ENCODE data around the gene TFCP2L1. TPM values are rescaled to one million over a fixed set of nuclear protein-coding genes. Genes with fewer than 3 reads are reported as not detected.
"Not testable (repeated sequence)": the region's sequence is repeated elsewhere in the genome, so short reads cannot be mapped to it uniquely, and the experiment has no call there.

The TFCP2L1 gene
- total RNA-seq, 1 donor from 2014 or later = 0.54 TPM

GRCh38 chr2:121329786-121330185, 44.8 kb upstream of the TFCP2L1 start:
- no peak for DNase-seq (ENCODE audit: low spot score in 2 of 2, unreplicated experiment in 2 of 2)

GRCh38 chr2:121326628-121327027, 41.6 kb upstream of the TFCP2L1 start:
- Mint-ChIP-seq H3K4me3 (no peak overlapping the region), H3K9me3 (peaks cover 4% of the 10 kb centered on the region), H3K27me3 (ENCODE audit: low read depth) (peaks cover 11% of the 10 kb centered on the region), H3K4me1 (no peaks in the 10 kb centered on the region), H3K36me3 (no peaks in the 10 kb centered on the region), H3K27ac (no peak overlapping the region)
- no peak for DNase-seq (ENCODE audit: low spot score in 2 of 2, unreplicated experiment in 2 of 2)
- no peak for TF ChIP-seq CTCF (IDR thresholded peaks at IDR 0.05; ENCODE audit: unreplicated experiment)

More at GRCh38 chr2:121329786-121330185, 44.8 kb upstream of the TFCP2L1 start:
- peaks cover 8% of the 10 kb centered on the region for H3K27me3 Mint-ChIP-seq (ENCODE audit: low read depth)
- peaks cover 4% of the 10 kb centered on the region for H3K9me3 Mint-ChIP-seq
- no peak for TF ChIP-seq CTCF (IDR thresholded peaks at IDR 0.05; ENCODE audit: unreplicated experiment)
- no peak overlapping the region for H3K27ac Mint-ChIP-seq
- H3K4me1 Mint-ChIP-seq = no peaks in the 10 kb centered on the region
- no peak overlapping the region for H3K4me3 Mint-ChIP-seq
- H3K36me3 Mint-ChIP-seq = no peaks in the 10 kb centered on the region

GRCh38 chr2:121324601-121325000, 39.6 kb upstream of the TFCP2L1 start:
- Mint-ChIP-seq H3K36me3 (no peaks in the 10 kb centered on the region), H3K9me3 (peaks cover 4% of the 10 kb centered on the region), H3K4me3 (no peak overlapping the region), H3K27me3 (ENCODE audit: low read depth) (peaks cover 9% of the 10 kb centered on the region), H3K27ac (no peak overlapping the region), H3K4me1 (no peaks in the 10 kb centered on the region)
- TF ChIP-seq CTCF (IDR thresholded peaks at IDR 0.05; ENCODE audit: unreplicated experiment) = no peak
- no peak for DNase-seq (ENCODE audit: low spot score in 2 of 2, unreplicated experiment in 2 of 2)

- Mint-ChIP-seq H3K27ac (no peak overlapping the region), H3K27me3 (ENCODE audit: low read depth) (peaks cover 6% of the 10 kb centered on the region), H3K9me3 (peaks cover 4% of the 10 kb centered on the region), H3K36me3 (no peaks in the 10 kb centered on the region), H3K4me1 (no peaks in the 10 kb centered on the region), H3K4me3 (no peak overlapping the region)
- DNase-seq (ENCODE audit: low spot score in 2 of 2, unreplicated experiment in 2 of 2) = no peak
- TF ChIP-seq CTCF (IDR thresholded peaks at IDR 0.05; ENCODE audit: unreplicated experiment) = no peak
These were observed 36.5 kb upstream of the TFCP2L1 start for GRCh38 chr2:121321476-121321875.

- Mint-ChIP-seq H3K4me1 (no peaks in the 10 kb centered on the region), H3K9me3 (no peaks in the 10 kb centered on the region), H3K4me3 (no peak overlapping the region), H3K36me3 (no peaks in the 10 kb centered on the region), H3K27me3 (ENCODE audit: low read depth) (peaks cover 4% of the 10 kb centered on the region), H3K27ac (no peak overlapping the region)
- no peak for TF ChIP-seq CTCF (IDR thresholded peaks at IDR 0.05; ENCODE audit: unreplicated experiment)
- no peak for DNase-seq (ENCODE audit: low spot score in 2 of 2, unreplicated experiment in 2 of 2)
These were observed 34.9 kb upstream of the TFCP2L1 start for GRCh38 chr2:121319941-121320340.

- H3K36me3 Mint-ChIP-seq = no peaks in the 10 kb centered on the region
- peaks cover 5% of the 10 kb centered on the region for H3K27me3 Mint-ChIP-seq (ENCODE audit: low read depth)
- DNase-seq (ENCODE audit: low spot score in 2 of 2, unreplicated experiment in 2 of 2) = no peak
- TF ChIP-seq CTCF (IDR thresholded peaks at IDR 0.05; ENCODE audit: unreplicated experiment) = no peak
- no peak overlapping the region for H3K4me3 Mint-ChIP-seq
- peaks cover under 1% of the 10 kb centered on the region for H3K9me3 Mint-ChIP-seq
- no peak overlapping the region for H3K27ac Mint-ChIP-seq
- no peaks in the 10 kb centered on the region for H3K4me1 Mint-ChIP-seq
These were observed 32.0 kb upstream of the TFCP2L1 start for GRCh38 chr2:121316986-121317385.

GRCh38 chr2:121313701-121314100, 28.7 kb upstream of the TFCP2L1 start:
- not testable (repeated sequence) for H3K4me1 Mint-ChIP-seq, H3K4me3 Mint-ChIP-seq
- H3K27me3 Mint-ChIP-seq (ENCODE audit: low read depth) = peaks cover 29% of the 10 kb centered on the region

More at GRCh38 chr2:121313701-121314100, 28.7 kb upstream of the TFCP2L1 start:
- H3K9me3 Mint-ChIP-seq; H3K36me3 Mint-ChIP-seq; DNase-seq (ENCODE audit: low spot score in 2 of 2, unreplicated experiment in 2 of 2); H3K27ac Mint-ChIP-seq: not testable (repeated sequence)

Data from mesothelial cell of epicardium (in vitro differentiated cells).